Stimulated activated effector memory CD8-positive, alpha-beta T cell treated with anti-CD3 and anti-CD28 coated beads, Interleukin-12 subunit alpha, Interleukin-12 subunit beta, amount 100 ng/mL, for 72 hours (primary cell): ENCODE measurements around the gene FGFBP1.

Experiments
- ATAC-seq: fragments of 150-1000 bp; cut with Tn5 transposase; 2 replicates; pipeline ENCODE4 v1.10.0; 2021
- DNase-seq, 2 donors: peaks; one replicate each; pipeline ENCODE4 v3.0.0; 2021 to 2022; ENCODE audit warnings: low spot score in 2 of 2
- H3K27ac Mint-ChIP-seq: one replicate; pipeline ENCODE4 v1.8.0; 2022; ENCODE audit warnings: mild to moderate bottlenecking, mixed read lengths
- H3K36me3 Mint-ChIP-seq: one replicate; pipeline ENCODE4 v1.8.0; 2022; ENCODE audit warnings: mild to moderate bottlenecking, mixed read lengths
- H3K4me1 Mint-ChIP-seq: one replicate; pipeline ENCODE4 v1.8.0; 2022; ENCODE audit warnings: mixed read lengths
- H3K4me3 Mint-ChIP-seq: one replicate; pipeline ENCODE4 v1.8.0; 2022; ENCODE audit warnings: mild to moderate bottlenecking, mixed read lengths
- H3K9me3 Mint-ChIP-seq: one replicate; pipeline ENCODE4 v1.8.0; 2022; ENCODE audit warnings: mixed read lengths

The FGFBP1 gene

DNA sequence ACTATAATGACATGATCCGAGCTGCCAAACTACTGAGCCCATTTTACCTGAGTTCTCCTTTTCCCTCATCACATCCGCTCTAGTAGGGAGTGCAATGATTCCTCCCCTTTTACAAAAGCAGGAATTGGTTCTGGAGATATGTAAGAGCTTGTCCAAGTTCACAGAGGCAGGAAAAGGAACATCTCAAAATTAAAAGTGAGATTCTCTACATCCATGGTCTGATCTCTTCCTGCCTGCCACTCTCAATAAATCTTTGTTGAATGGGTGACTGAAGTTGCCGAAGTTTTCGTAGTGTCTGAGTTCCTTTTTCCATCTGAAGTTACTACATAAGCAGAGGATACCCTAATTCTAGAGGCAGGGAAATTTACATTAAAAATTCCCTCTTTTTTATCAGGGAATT lies at the start of gene FGFBP1:
TSS of gene FGFBP1 (minus strand) at position 101 of the 400 bp plus-strand sequence. CDS start 2,108 bp downstream, outside the sequence.
- H3K4me1 Mint-ChIP-seq, result no peaks in the 10 kb centered on the region
- no peak within 1 kb of the TSS for H3K27ac Mint-ChIP-seq
- H3K9me3 Mint-ChIP-seq, result no peaks in the 10 kb centered on the region
- no peaks in the 10 kb centered on the region for H3K36me3 Mint-ChIP-seq
- ATAC-seq, result no peak
- no peak for DNase-seq
- H3K4me3 Mint-ChIP-seq, result no peak within 1 kb of the TSS

DNA sequence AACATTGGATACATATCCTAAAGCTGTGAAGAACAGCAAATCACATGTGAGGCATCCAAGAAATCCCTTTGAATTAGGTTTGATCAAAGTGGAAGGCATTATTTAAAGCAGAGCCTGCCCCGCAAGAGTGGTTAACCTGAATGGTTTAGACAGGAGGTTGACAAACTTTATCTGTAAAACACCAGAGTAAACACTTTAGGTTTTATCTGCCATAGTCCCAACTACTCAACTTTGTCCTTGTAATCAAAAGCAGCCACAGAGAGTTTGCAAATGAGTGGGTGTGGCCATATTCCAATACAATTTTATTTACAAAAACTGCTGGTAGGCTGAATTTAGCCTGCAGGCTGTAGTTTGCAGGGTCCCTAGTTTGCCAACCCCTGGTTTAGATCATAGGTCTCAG lies 49.7 kb upstream of the FGFBP1 start:
- no peak for DNase-seq
- no peak for ATAC-seq
- H3K36me3 Mint-ChIP-seq, result no peaks in the 10 kb centered on the region
- H3K4me3 Mint-ChIP-seq, result no peak overlapping the region
- no peaks in the 10 kb centered on the region for H3K4me1 Mint-ChIP-seq
- H3K27ac Mint-ChIP-seq, result no peak overlapping the region
- H3K9me3 Mint-ChIP-seq, result no peaks in the 10 kb centered on the region

DNA sequence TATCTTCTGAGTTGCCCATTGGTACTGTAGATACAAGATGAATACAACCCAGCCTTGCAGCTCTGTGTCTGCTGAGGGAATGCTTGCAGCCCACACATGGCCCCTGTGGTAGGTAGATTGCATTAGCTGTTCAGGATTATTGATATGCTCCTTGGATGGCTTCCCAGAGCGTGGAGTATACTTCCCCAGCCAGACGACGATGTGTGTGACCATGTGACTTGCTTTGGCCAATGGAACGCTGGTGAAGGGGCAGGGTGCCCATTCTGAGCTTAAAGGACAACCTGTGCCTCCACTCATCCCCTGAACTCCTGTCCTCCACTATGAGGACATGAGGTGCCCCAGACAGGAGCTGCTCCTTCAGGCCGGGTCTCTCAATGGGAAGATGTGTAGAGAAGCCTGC lies 48.4 kb upstream of the FGFBP1 start:
- no peak overlapping the region for H3K27ac Mint-ChIP-seq
- no peaks in the 10 kb centered on the region for H3K36me3 Mint-ChIP-seq
- H3K9me3 Mint-ChIP-seq, result no peaks in the 10 kb centered on the region
- DNase-seq (no peak), ATAC-seq (peak; percentile 16)
- no peak overlapping the region for H3K4me3 Mint-ChIP-seq
- H3K4me1 Mint-ChIP-seq, result no peaks in the 10 kb centered on the region

DNA sequence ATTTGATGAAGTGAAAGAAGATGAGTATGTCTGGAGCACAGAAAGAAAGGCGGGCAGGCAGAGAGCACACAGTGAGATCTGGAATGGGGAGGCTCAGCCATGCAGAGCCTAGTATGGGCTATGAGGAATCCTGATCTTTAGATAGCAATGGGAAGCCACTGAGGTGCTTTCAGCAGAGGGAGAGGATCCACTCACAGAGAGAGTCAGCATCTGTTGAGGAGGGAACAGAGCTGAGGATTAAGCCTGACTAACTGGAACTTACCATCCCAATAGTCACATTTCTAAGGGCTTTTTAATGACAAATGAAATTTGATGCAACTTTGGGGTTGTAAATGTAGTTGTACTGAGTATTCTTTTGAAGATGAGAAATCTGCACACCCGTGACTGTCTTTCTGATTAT lies 45.1 kb upstream of the FGFBP1 start:
- Mint-ChIP-seq H3K36me3 (no peaks in the 10 kb centered on the region), H3K4me3 (no peak overlapping the region), H3K27ac (no peak overlapping the region), H3K9me3 (no peaks in the 10 kb centered on the region), H3K4me1 (no peaks in the 10 kb centered on the region)
- ATAC-seq, result no peak
- no peak for DNase-seq

DNA sequence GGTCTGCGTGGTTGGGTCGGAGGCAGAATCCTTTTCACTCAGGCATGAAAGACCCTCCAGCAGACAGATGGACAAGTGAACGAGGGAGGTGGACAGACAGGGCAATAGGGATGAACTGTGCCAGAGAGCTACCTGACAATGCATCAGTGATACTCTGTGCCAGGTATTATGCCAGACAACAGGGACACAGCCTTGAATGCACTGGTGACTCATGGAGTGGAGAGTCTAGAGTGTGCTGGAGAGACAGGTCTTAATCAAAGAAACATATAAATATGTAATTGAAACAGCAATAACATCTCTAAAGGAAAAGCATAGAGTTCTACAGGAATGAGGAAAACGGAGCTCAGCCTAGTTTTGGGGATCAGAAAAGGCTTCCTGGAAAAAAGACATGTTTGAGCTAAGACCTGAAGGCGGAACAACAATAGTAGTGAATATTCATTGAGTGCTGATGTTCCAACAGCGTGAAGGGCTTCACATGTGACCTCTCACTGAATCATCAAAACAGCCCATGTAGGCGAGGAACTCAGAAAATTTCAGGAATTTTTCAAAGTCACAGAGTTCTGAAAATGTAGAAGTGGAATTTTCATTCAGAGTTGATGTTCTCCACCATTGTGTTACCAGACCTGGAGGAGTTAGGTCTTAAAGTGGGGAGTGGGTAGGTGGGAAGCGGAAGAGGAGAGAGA lies 44.4 kb upstream of the FGFBP1 start:
- H3K9me3 Mint-ChIP-seq, result no peaks in the 10 kb centered on the region
- H3K4me1 Mint-ChIP-seq, result no peaks in the 10 kb centered on the region
- ATAC-seq, result no peak
- H3K4me3 Mint-ChIP-seq, result no peak overlapping the region
- no peaks in the 10 kb centered on the region for H3K36me3 Mint-ChIP-seq
- no peak for DNase-seq
- H3K27ac Mint-ChIP-seq, result no peak overlapping the region

DNA sequence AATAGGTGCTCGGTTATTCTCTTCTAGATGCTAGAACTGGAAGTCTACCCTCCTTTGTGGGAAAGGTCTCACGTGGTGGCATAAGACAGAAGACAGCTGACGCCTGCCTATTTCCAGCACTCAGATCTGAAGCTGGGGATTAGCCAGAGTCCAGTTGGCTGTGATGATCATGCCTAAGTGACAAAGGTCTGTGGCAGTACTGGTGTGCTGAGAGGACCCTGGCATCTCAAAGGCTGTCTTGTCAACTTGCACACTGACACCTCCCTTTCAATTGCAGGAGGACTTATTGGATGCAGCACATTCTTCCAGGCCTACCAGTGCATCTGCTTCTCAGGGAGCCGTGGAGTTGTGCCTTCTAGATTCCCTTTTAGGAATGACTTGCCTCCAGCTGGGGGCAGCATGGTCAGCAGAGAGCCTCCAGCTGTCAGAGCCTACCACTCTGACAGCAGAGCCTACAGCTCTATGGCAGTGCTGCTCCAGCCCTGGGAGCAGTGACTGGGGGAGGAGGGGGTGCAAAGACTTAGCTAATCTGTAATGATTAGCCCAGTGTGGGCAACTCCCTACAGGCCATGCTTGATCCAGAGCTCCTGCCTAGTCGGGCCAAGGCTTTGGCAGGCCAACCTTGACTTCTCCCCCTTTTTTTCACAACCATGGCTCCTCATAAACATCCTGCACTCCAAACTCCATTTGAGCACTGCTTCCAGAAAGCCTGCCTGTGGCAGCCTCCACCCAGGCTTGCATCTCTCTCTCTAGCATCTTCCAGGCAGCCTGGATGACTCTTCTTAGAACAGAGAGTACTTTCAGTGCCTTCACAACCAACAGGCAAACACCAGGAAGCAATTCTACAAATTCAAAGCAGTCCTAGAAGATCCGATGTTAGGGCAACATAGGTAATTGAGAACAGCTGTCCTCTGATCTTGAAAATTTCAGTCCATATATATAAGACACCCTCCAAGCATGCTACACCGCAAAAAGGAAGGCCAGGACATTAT lies 38.2 kb upstream of the FGFBP1 start:
- Mint-ChIP-seq H3K4me1 (no peaks in the 10 kb centered on the region), H3K9me3 (no peaks in the 10 kb centered on the region), H3K36me3 (no peaks in the 10 kb centered on the region), H3K27ac (no peak overlapping the region), H3K4me3 (no peak overlapping the region)
- ATAC-seq (peak; percentile 24), DNase-seq (no peak)

GRCh38 chr4:15971068-15971801 lies 32.7 kb upstream of the FGFBP1 start:
- H3K9me3 Mint-ChIP-seq, result peaks cover 2% of the 10 kb centered on the region
- H3K4me3 Mint-ChIP-seq, result no peak overlapping the region
- ATAC-seq (peak; percentile 34), DNase-seq (no peak)
- H3K36me3 Mint-ChIP-seq, result no peaks in the 10 kb centered on the region
- H3K4me1 Mint-ChIP-seq, result no peaks in the 10 kb centered on the region
- H3K27ac Mint-ChIP-seq, result no peak overlapping the region

DNA sequence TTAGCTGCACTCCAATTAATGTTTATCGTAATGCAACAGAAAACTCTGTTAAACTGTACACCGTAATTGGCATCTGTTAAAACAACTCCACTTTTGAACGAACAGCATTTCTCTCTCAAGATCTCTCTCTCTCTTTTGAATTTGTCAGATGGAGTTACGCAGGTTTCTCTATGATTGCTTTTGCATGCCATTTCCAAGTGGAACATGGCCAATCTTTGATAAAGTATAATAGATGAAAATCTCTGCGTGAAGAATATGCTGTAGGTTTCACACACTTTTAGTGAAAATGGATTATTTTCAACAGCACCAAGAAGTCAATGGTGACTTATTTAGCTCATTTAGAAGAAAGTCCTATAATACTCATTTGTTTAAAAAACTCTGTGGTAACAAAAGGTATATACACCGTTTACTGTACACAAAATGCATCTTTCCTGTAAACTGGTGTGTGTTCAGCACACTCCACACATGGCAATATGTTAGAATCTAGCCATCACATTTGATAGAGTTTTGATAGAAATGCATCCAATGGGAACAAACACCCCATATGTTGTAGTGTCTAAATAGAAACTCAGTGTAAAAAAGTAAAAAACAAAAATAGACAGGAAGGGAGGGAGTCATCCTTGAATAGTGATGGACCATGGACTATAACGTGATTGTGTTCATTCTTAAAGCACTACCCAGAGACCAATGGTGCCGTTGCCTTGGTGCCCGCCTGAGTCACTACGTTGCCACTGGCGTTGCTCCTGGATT lies 30.2 kb upstream of the FGFBP1 start:
- ATAC-seq (no peak), DNase-seq (no peak)
- Mint-ChIP-seq H3K27ac (no peak overlapping the region), H3K4me3 (no peak overlapping the region), H3K4me1 (peaks cover 6% of the 10 kb centered on the region), H3K9me3 (peaks cover 3% of the 10 kb centered on the region), H3K36me3 (no peaks in the 10 kb centered on the region)

GRCh38 chr4:15965325-15965724 lies 26.8 kb upstream of the FGFBP1 start:
- Mint-ChIP-seq H3K36me3 (peaks cover 7% of the 10 kb centered on the region), H3K27ac (no peak overlapping the region), H3K4me3 (no peak overlapping the region), H3K4me1 (peaks cover 20% of the 10 kb centered on the region), H3K9me3 (peaks cover 3% of the 10 kb centered on the region)
- DNase-seq (no peak), ATAC-seq (no peak)

- no peak overlapping the region for H3K4me3 Mint-ChIP-seq
- ATAC-seq, result no peak
- H3K4me1 Mint-ChIP-seq, result peaks cover 20% of the 10 kb centered on the region
- peaks cover 3% of the 10 kb centered on the region for H3K9me3 Mint-ChIP-seq
- no peak for DNase-seq
- H3K36me3 Mint-ChIP-seq, result peaks cover 7% of the 10 kb centered on the region
- peak overlapping the region; percentile 70 for H3K27ac Mint-ChIP-seq
These were observed 25.6 kb upstream of the FGFBP1 start for GRCh38 chr4:15964159-15964558.

DNA sequence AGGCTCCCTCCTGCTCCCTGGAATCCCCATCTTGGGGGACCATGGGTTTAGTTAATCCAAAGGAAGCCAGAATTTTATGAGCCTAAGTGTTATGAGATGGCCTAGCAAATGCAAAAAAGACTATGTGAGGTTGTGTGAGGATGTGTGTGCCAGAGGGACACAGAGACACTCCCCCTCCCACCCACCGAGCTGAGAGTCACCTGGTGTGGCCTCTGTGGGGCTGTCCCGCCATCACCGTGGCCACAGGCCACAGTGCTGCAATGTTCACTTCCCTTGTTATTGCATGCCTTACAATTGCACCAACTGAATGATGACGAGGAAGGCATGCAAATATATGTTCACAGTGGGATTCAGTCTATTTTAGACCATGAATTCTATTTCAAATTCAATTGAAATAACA lies 25.0 kb upstream of the FGFBP1 start:
- peaks cover 20% of the 10 kb centered on the region for H3K4me1 Mint-ChIP-seq
- peak; percentile 93 for ATAC-seq
- peak overlapping the region; percentile 70 for H3K27ac Mint-ChIP-seq
- DNase-seq, result peak; percentile 46 to 75
- peaks cover 7% of the 10 kb centered on the region for H3K36me3 Mint-ChIP-seq
- peak overlapping the region; percentile 72 for H3K4me3 Mint-ChIP-seq
- peaks cover 3% of the 10 kb centered on the region for H3K9me3 Mint-ChIP-seq

DNA sequence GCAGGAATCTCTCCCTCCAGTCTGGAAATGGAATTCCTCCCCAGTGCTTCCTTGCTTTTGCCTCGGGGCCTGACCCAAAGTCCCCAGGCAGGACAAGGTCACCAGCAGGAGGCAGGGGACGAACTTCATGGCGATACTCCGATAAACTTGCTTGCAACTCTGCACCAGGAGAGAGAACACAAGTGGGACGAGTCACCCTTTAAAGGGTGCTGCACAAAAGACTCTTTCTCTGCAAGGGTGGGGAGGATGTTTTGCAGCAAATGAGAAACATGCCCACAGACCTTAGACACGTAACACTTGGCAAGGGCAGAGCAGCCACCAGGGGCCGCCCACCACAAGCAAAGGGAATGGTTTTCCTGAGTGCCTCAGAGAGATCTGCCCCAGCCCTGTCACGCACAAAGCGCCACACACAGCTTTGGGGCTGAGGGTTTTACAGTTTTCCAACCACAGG lies 24.5 kb upstream of the FGFBP1 start, which contains the start of gene FGFBP2:
TSS of gene FGFBP2 (minus strand) at position 175 of the 451 bp plus-strand sequence. CDS start at position 129, 46 bp downstream.
- peaks cover 7% of the 10 kb centered on the region for H3K36me3 Mint-ChIP-seq
- peaks cover 3% of the 10 kb centered on the region for H3K9me3 Mint-ChIP-seq
- peak within 1 kb of the TSS; percentile 70 for H3K27ac Mint-ChIP-seq
- H3K4me1 Mint-ChIP-seq, result peaks cover 20% of the 10 kb centered on the region
- DNase-seq, result peak; percentile 49 to 81
- peak within 1 kb of the TSS; percentile 72 for H3K4me3 Mint-ChIP-seq
- peak; percentile 84 for ATAC-seq

DNA sequence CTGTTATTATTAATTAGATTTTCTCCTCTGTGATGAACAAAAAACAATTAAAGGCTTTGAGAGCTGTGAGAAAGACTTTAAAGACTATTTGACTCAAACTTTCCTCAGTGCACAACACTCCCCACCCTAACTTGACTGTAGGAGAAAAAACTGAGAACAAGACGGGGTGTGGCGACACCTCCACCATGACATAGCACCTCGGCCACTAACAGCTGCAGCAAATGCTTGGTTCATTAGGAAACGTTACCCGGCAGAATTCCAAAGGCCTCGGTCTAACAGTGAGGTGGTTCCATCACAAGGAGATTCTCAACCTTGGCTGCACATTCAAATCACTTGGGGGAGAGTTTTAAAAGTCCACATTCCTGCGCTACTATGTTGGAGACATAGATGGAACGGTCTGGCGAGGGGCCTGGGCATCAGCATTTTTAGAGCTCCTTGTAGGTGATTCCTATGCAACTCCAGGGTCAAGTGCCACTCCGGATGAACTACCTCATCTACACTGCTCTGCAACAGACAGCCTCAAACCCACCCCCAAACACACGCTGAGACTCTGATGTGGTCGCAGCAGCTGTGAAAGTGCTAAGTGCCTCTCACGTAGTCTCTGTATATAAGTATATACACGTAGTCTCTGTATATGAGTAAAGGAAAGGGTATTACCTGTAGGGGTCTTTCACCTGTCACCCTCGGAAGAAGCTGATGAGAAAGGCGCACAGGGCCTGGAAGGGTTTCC lies 23.4 kb upstream of the FGFBP1 start:
- Mint-ChIP-seq H3K4me1 (peaks cover 20% of the 10 kb centered on the region), H3K36me3 (peaks cover 7% of the 10 kb centered on the region), H3K9me3 (peaks cover 3% of the 10 kb centered on the region), H3K27ac (peak overlapping the region; percentile 70), H3K4me3 (peak overlapping the region; percentile 72)
- ATAC-seq (peak; percentile 38), DNase-seq (no peak)

- DNase-seq (no peak), ATAC-seq (peak; percentile 69)
- H3K36me3 Mint-ChIP-seq, result peaks cover 13% of the 10 kb centered on the region
- no peaks in the 10 kb centered on the region for H3K9me3 Mint-ChIP-seq
- no peak overlapping the region for H3K4me3 Mint-ChIP-seq
- H3K27ac Mint-ChIP-seq, result peak overlapping the region; percentile 1
- peaks cover 23% of the 10 kb centered on the region for H3K4me1 Mint-ChIP-seq
These were observed 20.0 kb upstream of the FGFBP1 start for GRCh38 chr4:15958562-15958961.
